ENCODE measurements around the gene PSMD1. TPM values are rescaled to one million over a fixed set of nuclear protein-coding genes. Genes with fewer than 3 reads are reported as not detected.

Gene PSMD1
- total RNA-seq, 1 donor from 2014 or later: 119 TPM

DNA sequence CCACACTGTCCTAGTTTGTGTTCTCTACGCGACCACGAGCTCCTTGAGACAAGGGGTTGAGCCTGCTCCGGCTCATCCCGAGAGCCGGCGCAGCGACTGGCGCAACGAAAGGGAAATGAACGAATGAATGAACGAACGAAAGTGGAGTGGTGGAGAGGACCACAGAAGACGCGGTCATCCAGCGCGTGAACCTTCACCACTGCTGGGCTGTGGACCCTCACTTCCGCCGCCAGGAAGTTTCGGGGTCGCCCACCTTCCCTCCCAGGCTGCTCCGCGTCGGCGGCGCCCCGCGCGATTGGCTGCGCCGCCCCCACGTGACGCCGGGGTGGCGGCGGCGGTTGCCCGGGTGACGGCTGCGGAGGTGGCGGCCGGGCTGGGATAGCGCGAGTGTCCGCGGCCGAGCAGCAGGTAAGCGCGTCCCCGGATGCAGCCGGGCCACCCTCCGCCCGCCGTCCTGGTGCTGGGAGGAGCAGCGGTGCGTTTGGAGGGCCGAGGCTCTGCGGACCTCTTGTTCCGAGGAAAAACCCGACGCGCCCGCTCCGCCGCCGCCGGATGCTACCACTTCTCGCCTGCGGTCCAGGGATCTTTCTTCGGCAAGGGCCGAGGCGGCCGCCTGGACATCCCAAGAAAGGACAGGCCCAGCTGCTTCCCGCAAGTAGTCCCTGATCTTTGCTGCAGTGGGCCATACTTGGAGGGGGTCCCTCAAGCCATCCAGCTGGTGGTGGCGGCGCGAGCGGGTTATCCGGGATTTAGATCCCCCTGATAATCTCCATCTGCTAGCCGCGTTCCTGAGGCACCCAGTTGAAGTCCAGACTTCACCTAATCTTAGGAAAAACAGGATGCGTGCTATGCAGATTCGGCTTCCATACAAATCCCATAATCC is 141.9 kb downstream of the PSMD1 start, which contains the start of gene ARMC9:
Gene ARMC9 (plus strand): TSS at position 341 of the 883 bp plus-strand sequence. CDS start 7,608 bp downstream, outside the sequence.
- H3K9me3 Mint-ChIP-seq (ENCODE audit: unreplicated experiment): peaks cover 5% of the 10 kb centered on the region
- peaks cover 3% of the 10 kb centered on the region for H3K27me3 Mint-ChIP-seq (ENCODE audit: unreplicated experiment)
- TF ChIP-seq, protein P1, sequence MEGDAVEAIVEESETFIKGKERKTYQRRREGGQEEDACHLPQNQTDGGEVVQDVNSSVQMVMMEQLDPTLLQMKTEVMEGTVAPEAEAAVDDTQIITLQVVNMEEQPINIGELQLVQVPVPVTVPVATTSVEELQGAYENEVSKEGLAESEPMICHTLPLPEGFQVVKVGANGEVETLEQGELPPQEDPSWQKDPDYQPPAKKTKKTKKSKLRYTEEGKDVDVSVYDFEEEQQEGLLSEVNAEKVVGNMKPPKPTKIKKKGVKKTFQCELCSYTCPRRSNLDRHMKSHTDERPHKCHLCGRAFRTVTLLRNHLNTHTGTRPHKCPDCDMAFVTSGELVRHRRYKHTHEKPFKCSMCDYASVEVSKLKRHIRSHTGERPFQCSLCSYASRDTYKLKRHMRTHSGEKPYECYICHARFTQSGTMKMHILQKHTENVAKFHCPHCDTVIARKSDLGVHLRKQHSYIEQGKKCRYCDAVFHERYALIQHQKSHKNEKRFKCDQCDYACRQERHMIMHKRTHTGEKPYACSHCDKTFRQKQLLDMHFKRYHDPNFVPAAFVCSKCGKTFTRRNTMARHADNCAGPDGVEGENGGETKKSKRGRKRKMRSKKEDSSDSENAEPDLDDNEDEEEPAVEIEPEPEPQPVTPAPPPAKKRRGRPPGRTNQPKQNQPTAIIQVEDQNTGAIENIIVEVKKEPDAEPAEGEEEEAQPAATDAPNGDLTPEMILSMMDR (IDR thresholded peaks at IDR 0.05; ENCODE audit: unreplicated experiment): peak; percentile 17

DNA sequence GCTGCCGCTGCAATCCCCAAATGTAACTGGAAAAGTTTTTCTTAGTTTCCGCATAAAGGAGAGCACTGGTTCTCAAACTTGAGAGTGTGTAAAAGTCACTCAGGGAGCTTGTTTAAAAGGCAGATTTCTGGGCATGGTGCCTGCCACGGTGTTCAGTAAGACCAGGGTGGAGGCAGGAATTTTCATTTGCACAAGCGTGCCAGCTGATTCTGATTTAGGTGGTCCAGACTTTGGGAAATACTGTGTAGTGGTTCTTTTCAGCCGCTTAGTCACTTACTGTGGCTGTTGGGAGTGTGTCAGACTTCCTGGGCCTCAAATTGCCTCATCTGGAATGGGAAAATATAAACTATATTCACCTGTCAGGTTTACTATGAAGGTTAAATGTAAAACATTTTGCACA is 142.6 kb downstream of the PSMD1 start:
- peaks cover 26% of the 10 kb centered on the region for H3K36me3 Mint-ChIP-seq (ENCODE audit: low read depth, unreplicated experiment)
- H3K27ac Mint-ChIP-seq (ENCODE audit: unreplicated experiment): peak overlapping the region; percentile 84
- peaks cover 17% of the 10 kb centered on the region for H3K4me1 Mint-ChIP-seq (ENCODE audit: unreplicated experiment)
- TF ChIP-seq, protein P1 (IDR thresholded peaks at IDR 0.05; ENCODE audit: unreplicated experiment): no peak
- H3K27me3 Mint-ChIP-seq (ENCODE audit: unreplicated experiment): peaks cover 3% of the 10 kb centered on the region
- H3K4me3 Mint-ChIP-seq (ENCODE audit: unreplicated experiment): peak overlapping the region; percentile 97
- peaks cover 5% of the 10 kb centered on the region for H3K9me3 Mint-ChIP-seq (ENCODE audit: unreplicated experiment)
- DNase-seq (ENCODE audit: low spot score): no peak

More for the DNA sequence above, 141.9 kb downstream of the PSMD1 start, which contains the start of gene ARMC9:
- H3K36me3 Mint-ChIP-seq (ENCODE audit: low read depth, unreplicated experiment): peaks cover 23% of the 10 kb centered on the region
- H3K4me1 Mint-ChIP-seq (ENCODE audit: unreplicated experiment): peaks cover 17% of the 10 kb centered on the region
- peak within 1 kb of the TSS; percentile 84 for H3K27ac Mint-ChIP-seq (ENCODE audit: unreplicated experiment)
- peak; percentile 76 for DNase-seq (ENCODE audit: low spot score)
- peak within 1 kb of the TSS; percentile 97 for H3K4me3 Mint-ChIP-seq (ENCODE audit: unreplicated experiment)

DNA sequence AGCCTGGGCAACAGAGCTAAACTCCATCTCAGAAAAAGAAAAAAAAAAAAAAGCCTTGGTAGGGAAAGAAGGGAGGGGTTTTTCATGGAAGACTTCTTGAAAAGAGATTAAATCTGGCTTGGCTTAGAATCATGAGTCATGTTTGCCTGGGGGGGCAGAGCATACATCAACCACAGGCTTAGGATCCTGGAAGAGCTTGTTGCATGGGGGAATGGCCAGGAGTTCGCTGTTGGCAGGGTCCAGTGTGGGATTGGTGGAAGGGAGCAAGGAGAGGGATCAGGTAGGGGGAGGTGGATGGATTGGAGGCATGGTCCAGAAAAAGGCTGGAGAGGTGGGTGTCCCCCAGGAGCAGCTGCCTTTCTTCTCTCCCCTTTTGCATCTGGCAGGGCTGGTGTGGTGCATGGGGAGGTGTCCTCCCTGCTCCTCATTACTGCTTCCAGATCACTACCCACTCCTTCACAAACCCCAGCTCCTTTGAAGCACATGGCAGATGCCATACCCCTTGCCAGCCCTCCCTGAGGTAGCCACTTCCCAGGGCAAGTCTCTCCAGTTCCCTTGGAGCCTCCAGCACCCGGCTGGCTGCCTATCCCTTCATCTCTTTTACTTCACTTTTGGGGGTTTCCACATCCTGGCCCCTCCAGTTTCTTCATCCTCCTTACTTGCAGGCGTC is 144.3 kb downstream of the PSMD1 start:
- peaks cover 3% of the 10 kb centered on the region for H3K27me3 Mint-ChIP-seq (ENCODE audit: unreplicated experiment)
- no peak for DNase-seq (ENCODE audit: low spot score)
- H3K4me3 Mint-ChIP-seq (ENCODE audit: unreplicated experiment): peak overlapping the region; percentile 54
- H3K4me1 Mint-ChIP-seq (ENCODE audit: unreplicated experiment): peaks cover 17% of the 10 kb centered on the region
- TF ChIP-seq, protein P1 (IDR thresholded peaks at IDR 0.05; ENCODE audit: unreplicated experiment): no peak
- no peak overlapping the region for H3K27ac Mint-ChIP-seq (ENCODE audit: unreplicated experiment)
- peaks cover 31% of the 10 kb centered on the region for H3K36me3 Mint-ChIP-seq (ENCODE audit: low read depth, unreplicated experiment)
- H3K9me3 Mint-ChIP-seq (ENCODE audit: unreplicated experiment): peaks cover 5% of the 10 kb centered on the region

DNA sequence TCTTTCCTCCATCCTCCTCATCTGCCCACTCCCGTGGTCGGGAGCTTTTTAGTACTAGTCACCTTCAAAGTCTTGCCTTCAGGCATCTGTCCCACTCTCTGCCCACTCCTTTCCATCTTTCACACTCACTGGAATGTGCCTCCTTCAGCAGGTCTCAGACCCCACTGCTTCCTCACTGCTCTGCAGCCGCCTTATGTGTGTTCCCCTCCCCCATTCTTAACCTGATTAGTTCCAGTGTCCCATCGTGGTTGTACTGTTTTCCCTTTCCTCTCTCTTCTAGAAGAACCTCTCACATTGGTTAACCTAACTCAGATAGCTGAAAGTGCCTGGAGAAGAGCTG is 144.8 kb downstream of the PSMD1 start:
- H3K4me1 Mint-ChIP-seq (ENCODE audit: unreplicated experiment): peaks cover 17% of the 10 kb centered on the region
- DNase-seq (ENCODE audit: low spot score): no peak
- H3K27me3 Mint-ChIP-seq (ENCODE audit: unreplicated experiment): peaks cover 3% of the 10 kb centered on the region
- TF ChIP-seq, protein P1 (IDR thresholded peaks at IDR 0.05; ENCODE audit: unreplicated experiment): no peak
- peak overlapping the region; percentile 44 for H3K27ac Mint-ChIP-seq (ENCODE audit: unreplicated experiment)
- H3K9me3 Mint-ChIP-seq (ENCODE audit: unreplicated experiment): peaks cover 5% of the 10 kb centered on the region
- peaks cover 31% of the 10 kb centered on the region for H3K36me3 Mint-ChIP-seq (ENCODE audit: low read depth, unreplicated experiment)
- H3K4me3 Mint-ChIP-seq (ENCODE audit: unreplicated experiment): no peak overlapping the region
